Activated CD4-positive, alpha-beta T cell treated with anti-CD3 and anti-CD28 coated beads for 24 hours (primary cell): ENCODE results near the gene RRP7A.
"Not testable (repeated sequence)": the region's sequence is repeated elsewhere in the genome, so short reads cannot be mapped to it uniquely, and the experiment has no call there.

ENCODE experiments used
- DNase-seq, 2 donors: peaks; one replicate each; pipeline ENCODE4 v3.0.0-alpha.2; 2020; ENCODE audit warnings: low read depth in 2 of 2

RRP7A gene

DNA sequence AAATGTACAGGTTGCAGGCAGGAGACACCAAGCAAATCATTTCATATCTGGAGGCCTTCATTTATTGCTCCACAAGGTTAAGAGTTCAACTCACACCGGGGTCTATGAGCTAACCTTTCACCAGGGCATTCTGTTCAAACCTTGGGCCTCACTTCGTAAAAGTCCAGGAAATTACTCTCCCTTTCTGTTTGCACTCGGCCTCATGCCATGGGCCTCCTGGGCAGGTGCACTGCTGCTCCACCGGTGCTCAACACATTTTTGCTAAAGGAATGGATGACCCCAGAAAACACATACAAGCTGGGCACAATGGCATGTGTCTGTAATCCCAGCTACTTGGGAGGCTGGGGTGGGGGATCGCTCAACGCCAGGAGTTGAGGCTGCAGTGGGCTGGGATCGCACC lies 16.6 kb upstream of the RRP7A start:
- no peak for DNase-seq

DNA sequence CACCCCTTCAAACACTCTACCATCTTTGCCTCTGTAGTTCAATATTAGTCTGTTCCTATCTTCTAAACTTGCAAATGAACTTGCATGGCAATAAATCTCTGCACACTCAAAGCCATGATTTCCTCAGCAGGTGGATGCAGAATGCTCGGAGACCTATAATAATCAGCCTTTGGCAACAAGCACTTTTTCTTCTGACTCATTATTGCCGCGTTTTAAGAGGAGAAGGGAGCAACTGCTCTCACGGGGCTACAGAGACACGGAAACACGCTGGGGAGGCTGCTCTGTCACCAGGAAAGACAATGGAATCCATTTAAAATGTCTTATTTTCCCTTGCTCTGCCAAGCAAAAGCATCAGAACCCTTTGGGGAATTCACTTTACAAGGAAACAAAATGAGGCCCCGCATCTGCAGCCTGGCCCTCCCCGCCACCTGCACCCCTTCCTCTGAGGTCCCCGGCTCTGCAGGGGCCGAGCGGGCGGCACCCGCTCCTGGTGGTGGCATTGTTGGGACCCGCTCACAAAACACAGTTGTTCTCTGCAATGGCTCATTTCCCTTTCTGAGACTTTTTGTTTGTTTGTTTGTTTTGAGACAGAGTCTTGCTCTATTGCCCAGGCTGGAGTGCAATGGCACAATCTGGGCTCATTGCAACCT lies 15.6 kb upstream of the RRP7A start:
- not testable (repeated sequence) for DNase-seq

DNA sequence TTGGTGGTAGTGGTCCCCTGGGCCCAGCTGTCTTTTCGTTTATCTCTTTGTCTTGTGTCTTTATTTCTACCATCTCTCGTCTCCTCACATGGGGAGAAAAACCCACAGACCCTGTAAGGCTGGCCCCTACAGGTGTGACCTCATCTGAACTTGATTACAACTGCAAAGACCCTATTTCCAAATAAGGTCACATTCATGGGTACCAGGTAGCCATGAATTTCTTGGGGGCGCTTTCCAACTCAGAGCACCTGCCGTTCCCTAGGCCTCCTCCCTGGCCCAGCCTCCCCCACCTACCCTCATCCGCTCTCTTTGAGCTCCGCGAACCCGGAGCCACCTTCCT lies 14.0 kb upstream of the RRP7A start:
- DNase-seq = no peak

DNA sequence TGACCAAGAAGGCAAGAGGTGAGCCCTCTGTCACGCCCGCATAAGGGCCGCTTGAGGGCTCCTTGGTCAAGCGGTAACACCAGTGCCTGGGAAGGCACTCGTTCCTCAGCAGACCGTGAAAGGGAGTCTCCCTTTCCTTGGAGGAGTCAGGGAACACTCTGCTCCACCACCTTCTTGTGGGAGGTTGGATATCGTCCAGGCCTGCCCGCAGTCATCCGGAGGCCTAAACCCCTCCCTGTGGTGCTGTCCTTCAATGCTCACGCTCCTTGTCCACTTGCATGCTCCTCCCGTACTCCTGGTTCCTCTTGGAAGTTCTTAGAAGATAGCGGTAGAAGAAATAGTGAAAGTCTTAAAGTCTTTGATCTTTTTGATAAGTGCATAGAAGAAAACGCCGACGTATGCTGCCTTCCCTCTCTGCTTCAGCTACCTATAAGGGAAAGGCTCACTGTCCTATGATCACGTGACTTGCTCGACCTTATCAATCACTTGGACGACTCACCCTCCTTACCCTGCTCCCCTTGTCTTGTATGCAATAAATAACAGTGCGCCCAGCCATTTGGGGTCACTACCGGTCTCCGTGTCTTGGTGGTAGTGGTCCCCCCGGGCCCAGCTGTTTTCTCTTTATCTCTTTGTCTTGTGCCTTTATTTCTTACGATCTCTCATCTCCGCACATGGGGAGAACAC lies 11.9 kb upstream of the RRP7A start:
- not testable (repeated sequence) for DNase-seq

DNA sequence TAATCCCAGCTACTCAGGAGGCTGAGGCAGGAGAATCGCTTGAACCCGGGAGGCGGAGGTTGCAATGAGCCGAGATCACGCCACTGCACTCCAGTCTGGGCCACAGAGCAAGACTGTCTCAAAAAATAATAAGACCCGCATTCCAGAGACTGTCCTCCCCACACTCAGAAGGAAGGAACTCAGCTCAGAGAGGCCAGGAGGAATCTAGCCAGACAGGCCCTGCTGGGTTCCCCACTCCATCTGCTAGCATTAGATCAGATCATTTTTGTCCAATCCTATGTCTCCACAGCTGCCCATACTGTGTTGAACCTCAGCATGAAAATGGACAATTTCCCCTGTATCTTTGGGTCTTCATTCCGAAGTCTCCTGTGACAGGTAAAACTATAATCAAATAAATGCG lies 9.8 kb upstream of the RRP7A start:
- not testable (repeated sequence) for DNase-seq

DNA sequence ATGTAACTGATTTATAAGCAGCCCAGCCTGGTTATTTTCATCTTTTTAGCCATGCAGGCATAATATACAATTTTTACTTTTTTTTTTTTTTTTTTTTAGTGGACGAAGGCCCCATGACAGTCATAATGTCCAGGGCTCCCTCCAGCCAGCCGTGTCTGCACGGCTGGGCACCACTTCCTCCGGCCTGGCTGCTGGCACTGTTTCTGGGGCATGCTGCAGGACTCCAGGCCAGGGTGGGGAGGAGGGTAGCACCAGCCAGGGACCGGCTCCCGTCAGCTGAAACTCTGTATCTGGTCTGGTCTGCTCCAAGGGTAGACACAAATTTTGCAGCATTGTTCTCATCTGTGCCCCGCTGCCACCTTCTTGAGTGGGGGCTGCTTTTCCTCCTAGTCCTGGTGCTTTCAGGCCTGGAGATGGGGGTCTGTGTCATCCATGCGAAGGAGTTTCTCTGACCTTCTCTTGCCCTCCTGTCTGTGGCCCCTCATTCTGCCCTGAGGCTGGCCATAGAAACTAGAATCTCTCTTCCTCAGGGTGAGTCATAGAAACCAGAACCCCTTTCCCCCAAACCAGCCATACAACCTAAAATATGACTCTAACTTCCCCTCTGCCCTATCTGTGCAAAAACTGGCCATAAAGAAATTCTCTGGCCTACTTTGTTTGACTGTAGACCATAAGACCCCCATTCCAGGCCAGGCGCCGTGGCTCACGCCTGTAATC lies 9.2 kb upstream of the RRP7A start:
- DNase-seq = no peak

DNA sequence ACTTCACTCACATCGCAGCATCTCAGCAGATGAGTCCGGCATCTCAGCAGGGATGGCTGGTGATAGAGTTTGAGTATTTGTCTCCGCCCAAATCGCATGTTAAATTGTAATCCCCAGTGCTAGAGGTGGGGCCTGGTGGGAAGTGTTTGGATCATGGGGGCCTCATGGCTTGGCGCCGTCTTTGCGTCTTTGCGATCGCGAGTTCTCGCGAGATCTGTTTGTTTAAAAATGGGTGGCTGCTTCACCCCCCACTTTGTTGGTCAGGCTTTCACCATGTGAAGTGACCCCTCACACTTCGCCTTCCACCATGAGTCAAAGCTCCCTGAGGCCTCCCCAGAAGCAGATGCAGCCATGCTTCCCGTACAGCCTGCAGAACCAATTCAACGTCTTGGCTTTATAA lies 3.0 kb upstream of the RRP7A start:
- no peak for DNase-seq

DNA sequence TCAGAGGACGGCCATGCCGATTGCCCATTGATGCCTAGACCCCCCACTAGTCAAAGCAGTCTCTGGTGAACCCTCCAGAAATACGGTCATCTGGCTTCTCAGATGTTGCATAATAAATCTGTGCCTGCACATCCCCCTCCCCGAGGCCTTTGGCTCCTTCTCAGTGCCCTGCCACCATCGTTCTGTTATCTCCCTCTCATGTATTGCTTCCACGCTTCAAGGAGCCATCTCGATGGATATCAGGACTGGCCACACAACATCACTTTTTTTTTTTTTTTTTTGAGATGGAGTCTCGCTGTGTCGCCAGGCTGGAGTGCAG lies 1.6 kb upstream of the RRP7A start:
- no peak for DNase-seq

DNA sequence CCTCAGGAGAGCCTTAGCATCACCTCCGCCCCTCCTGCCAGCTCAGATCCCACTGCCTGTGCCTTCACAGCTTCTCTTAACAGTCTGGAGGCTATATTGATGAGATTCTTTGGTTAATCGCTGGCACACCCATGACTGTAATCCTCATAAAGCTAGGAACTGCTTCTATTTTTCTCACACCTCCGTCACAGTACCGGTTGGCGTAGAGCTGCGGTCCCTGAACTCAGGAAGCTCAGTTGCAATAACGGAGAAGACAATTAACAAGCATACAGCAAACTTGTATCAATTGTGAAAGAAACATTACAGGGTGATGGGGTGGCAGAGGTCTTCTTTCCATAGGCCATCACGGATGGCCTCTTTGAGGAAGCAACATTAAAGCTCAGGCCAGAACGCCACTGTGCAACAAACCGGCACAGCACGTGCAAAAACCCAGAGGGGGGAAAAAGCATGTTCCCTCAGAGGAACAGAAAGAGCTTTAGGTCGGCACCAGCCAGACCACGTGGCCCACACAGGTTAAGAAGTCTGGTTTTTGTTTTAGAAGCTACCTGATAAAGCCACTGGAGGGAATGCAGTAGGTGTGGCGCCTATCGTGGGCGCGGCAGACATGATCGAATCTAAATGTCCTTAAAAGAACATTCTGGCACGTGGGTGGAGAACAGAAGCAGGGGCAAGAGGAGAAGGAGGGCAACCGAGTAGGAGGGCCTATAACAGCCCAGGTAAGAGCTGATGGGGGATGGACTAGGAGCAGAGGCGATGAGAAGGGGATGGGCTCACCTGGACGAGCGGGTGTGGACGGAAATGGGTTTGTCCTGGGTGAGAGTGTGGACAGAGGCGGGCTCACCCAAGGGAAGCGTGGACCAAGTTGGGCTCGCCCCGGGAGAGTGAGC lies 715 bp downstream of the RRP7A start:
- not testable (repeated sequence) for DNase-seq

DNA sequence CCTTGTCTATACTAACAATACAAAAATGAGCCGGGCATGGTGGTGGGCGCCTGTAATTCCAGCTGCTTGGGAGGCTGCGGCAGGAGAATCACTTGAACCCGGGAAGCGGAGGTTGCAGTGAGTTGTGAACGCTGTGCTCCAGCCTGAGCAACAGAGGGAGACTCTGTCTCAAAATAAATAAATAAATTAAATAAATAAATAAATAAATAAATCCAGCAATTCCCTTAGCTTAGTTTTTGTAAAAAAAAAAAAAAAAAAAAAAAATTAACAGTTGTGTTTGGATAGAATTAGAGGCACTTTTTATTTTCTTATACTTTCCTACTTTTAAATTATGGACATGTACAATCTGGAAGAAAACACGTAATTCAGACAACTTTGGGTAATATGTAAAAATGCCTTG lies 2.5 kb downstream of the RRP7A start:
- DNase-seq = not testable (repeated sequence)

DNA sequence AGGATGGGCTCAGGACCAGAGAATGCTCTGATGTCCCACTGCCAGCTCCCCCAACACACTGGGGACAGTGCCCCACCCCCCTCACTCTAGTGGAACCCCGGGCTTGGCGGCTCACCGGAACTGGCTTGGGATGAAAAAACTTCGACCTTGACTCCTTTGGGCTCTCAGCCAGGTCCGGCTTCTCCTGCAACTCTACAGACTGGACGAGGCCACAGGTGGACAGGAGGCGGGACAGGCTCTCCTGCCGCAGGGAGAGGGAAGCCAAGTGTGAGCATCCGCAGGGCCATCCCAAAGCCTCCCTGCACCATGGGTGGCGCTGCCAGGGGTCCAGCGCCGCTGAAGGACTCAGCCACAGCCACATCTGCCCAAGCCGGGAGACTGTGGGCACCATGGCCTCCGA lies 3.7 kb downstream of the RRP7A start:
- DNase-seq = no peak

DNA sequence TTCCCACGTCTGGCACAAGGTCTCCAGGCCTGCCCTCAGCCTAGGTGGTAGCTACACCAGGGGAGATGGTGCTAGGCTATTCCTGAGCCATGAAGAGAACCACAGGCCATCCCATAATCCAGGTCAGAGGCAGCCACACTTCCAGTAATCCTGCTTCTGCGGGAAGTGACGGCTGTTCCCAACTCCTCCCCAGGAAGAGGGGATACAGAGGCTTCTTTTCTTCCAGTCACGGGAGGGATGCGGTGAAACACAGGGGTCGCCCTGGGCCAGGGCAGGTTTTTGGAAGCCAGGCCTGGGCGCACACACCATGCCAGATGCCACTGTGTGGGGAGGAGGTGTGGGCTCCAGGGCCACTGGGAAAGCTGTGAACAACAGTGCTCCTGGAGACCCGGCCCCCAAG lies 4.3 kb downstream of the RRP7A start:
- not testable (repeated sequence) for DNase-seq

DNA sequence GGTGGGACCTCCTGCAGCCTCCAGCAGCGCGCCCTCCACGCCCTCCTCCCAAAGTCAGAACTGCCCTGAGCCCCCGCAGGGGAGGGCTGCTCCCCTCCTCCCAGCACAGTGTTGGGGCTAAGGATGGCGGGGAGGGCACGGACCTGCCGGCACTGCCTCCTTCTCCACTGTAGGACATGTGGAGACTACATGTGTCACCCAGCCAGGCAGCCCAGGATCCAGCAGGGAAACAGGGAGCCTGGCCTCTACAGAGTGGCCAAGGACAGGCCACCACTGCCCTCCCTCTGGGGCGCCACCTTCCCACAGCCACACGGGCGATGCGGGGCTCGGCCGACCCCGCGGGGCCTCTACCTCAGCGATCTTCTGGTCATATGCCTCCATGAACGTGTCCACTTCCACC lies 5.3 kb downstream of the RRP7A start:
- not testable (repeated sequence) for DNase-seq

DNA sequence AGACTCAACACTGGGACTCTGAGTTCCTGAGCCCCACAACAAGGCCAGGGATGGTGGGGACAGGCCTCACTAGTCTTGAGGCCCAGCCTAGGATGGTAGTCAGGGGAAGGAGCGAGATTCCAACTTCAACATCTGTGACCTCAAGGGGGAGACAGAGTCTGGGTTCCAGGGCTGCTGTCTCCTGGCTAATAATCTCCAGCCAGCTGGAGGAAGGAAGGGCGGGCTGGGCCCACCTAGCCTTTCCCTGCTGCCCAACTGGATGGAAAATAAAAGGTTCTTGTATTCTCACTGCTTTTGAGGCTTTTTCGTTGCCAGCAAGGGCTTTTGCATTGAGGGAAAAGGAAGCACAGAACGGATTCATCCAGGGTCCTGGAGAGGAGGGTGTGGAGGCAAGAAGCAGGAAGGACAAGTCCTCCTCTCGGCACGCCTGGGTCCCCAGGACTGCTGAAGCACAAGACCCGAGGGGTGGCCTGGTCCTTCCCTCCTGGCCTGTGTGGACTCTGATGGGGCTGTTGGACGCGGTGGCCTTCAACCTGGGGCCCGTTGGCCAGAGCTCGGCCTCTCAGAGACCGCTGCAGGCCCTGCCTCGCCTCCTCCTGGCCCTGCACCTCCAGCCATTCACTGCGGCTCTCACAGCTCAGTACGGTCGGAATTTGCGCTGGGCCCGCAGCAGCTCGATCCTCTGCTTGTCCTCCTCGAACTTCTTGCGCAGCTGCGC lies 7.2 kb downstream of the RRP7A start:
- DNase-seq = not testable (repeated sequence)

DNA sequence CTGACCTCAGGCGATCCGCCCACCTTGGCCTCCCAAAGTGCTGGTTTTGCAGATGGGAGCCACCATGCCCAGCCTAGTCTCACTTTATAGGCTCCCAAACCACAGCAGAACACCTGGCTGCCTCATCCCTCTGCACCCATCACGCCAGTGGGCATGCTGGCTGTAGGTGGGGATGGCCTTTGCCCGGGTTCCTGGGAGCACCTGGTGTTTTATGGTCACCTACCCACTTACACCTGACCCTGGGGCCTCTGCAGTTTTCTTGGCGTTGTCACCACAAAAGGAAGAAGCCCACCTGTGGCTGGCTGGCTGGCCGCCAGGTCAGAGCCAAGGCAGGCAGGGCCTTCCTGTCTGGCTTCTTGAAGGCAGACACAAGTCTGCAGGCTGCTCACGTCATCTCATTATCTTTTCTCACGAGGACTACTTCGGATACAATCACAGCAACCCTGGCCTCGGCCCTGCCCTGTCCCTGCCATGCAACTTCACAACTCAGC lies 8.2 kb downstream of the RRP7A start:
- DNase-seq = no peak

DNA sequence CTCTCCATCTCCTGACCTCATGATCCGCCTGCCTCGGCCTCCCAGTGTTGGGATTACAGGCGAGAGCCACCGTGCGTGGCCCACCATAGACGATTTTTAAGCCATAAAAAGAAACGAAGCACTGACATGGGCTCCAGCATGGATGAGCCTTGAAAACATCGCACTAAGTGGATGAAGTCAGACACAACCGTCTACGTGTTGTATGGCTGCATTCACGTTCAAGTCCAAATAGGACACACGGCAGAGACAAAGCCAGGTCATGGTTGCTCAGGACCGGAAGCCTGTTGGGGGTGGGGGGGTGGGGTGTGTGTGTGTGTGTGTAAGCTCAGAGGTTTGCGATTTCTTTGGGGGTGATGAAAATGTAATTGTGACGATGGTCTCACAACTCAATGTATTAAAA lies 10.0 kb downstream of the RRP7A start:
- no peak for DNase-seq

DNA sequence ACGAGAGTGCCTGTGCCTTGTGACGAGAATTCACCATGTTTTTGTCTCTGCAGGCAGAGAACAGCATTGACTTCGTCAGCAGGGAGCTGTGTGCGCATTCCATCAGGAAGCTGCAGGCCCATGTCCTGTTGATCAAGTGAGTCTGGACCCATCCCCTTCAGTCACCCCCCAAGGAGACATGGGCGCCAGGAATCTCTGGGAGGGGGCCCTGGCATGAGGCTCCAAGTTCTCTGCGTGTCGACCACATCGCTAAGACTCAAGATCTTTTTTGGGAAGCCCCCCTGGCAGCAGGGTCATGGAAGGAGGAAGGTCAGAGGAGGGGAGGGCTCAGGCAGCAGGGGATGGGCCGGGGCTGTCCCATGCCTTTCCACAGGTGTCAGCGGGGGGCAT lies 10.6 kb downstream of the RRP7A start:
- not testable (repeated sequence) for DNase-seq

DNA sequence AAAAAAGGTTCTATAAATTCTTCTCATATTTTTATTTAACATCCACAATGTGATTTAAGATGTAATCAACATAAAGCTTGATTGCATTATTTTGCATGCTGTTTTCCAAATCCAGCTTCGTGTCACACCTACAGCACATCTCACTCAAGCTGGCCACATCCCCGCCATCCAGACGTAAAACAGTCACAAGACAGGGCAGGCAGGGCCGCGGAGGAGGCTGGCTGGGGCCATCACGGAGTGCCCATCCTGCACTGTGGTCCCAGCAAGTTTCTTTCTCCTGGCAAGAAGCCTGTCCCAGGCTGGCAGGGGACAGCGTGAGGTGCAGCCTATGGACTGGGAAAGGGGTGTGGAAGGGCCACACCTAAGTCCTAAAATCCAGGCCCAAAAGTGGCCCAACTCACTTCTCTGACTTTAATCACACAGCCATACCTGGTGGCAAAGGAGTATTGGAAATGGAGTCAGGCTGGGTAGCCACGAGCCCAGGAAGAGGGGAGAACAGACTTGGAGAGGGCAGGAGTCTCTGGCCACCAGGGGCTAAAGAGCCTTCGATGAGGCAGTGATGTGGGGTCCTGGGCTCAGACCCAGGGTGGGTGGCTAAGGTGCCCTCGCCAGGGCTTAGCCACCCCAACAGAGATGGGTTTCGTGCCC lies 11.1 kb downstream of the RRP7A start:
- DNase-seq = not testable (repeated sequence)

DNA sequence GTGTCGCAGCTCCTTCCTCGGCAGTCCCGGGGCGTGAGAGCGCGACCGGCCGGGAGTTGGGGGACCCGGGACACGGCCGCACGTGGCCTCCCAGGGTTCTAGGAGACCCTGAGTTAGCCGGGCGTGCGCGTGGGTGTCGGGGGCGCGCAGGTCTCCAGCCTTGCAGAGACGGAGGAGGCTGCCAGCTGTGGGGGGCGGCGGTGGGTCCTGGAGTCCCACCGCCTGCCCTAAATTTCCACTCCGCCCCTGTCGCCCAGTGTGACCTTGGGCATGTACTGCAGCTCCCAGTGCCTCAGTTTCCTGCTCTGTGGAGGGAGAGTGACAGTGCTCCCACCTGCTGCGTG lies 18.8 kb downstream of the RRP7A start:
- DNase-seq = no peak

DNA sequence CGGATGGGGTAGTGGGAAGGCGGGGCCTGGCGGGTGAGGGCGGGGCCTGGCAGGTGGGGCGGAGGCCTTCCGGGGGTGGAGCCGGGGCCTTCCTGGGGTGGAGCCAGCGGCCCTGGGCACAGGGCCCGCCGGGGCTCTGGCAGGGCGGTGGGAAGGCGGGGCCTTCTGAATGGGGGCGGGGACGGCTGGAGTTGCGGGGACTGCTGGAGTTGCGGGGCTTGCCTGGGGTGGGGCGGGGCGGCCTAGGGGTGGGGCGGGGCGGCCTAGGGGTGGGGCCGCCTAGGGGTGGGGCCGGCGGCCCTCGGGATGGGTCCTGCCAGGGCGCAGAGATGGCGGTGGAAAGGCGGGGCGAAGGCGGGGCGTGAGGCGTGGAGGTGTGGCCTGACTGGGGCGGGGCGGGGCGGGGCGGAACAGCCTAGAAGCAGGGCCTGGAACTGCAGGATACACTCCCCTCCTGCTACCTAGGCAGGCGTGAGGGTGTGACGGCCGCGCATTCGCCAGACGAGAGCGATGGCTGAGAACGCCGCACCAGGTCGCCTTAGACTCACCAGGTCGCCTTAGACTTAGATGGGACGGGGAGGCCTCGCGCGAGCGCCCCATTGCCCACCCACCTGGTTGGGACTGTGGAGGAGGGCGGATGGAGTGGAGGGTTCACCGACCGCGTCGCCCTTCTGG lies 19.3 kb downstream of the RRP7A start:
- peak; percentile 71 to 72 for DNase-seq

DNA sequence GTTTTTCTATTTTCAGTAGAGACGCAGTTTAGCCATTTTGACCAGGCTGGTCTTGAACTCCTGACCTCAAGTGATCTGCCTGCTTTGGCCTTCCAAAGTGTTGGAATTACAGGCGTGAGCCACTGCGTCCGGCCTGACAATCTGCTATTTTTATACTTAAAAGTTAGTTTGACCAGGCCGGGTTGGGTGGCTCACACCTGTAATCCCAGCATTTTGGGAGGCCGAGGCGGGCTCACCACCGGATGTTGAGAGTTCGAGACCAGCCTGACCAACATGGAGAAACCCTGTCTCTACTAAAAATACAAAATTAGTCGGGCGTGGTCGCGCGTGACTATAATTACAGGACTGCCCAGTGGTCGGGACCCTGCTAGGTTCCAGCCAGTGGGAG lies 19.8 kb downstream of the RRP7A start:
- DNase-seq = not testable (repeated sequence)
